H1 (cell line): ENCODE results near the gene MAP3K14. TPM values are rescaled to one million over a fixed set of nuclear protein-coding genes. Genes with fewer than 3 reads are reported as not detected.

ENCODE experiments used
- BRCA1 ChIP-seq: IDR thresholded peaks from 2 replicates; pipeline ENCODE4 v1.6.1; 2012; ENCODE audit warnings: low read depth, low read length, improper control_type of control experiment
- CEBPB ChIP-seq: IDR thresholded peaks from 2 replicates; pipeline ENCODE4 v1.6.1; 2012; ENCODE audit warnings: low read depth, low read length
- CHD7 ChIP-seq: fragments of 300-600 bp; sonication (generic); IDR thresholded peaks from 2 replicates; pipeline ENCODE4 v1.7.1; 2012; ENCODE audit warnings: low read length, moderate library complexity, mild to moderate bottlenecking, inconsistent platforms; ENCODE audit not compliant: insufficient replicate concordance
- CREB1 ChIP-seq: IDR thresholded peaks from 2 replicates; pipeline ENCODE4 v1.6.1; 2012; ENCODE audit warnings: inconsistent platforms
- EGR1 ChIP-seq: IDR thresholded peaks from 2 replicates; pipeline ENCODE4 v1.6.1; 2011; ENCODE audit warnings: low read depth, low read length, borderline replicate concordance
- HDAC2 ChIP-seq, 2 experiments: fragments of 300-600 bp in 1 of 2; sonication (generic) in 1 of 2; IDR thresholded peaks; 2 replicates each; pipeline ENCODE4 v1.6.1; 2011 to 2012; ENCODE audit warnings: low read depth in 2 of 2, low read length in 2 of 2, mild to moderate bottlenecking in 2 of 2, moderate library complexity in 2 of 2, borderline replicate concordance in 1 of 2, inconsistent platforms in 1 of 2
- MAFK ChIP-seq: IDR thresholded peaks from 2 replicates; pipeline ENCODE4 v1.6.1; 2012; ENCODE audit warnings: low read depth, mild to moderate bottlenecking, improper control_type of control experiment, low read length
- POLR2A ChIP-seq, 2 experiments: IDR thresholded peaks; 1 replicate in 1 of 2; 2 replicates in 1 of 2; pipeline ENCODE4 v1.6.1; 2011; ENCODE audit warnings: low read depth in 2 of 2, low read length in 2 of 2, mild to moderate bottlenecking in 2 of 2; ENCODE audit errors: control extremely low read depth in 1 of 2
- polyA plus RNA-seq, 7 experiments: library from polyadenylated mRNA; depleted of rRNA in 3 of 7; stranded (reverse) in 5 of 7; unstranded in 2 of 7; fragments of >200 nt in 5 of 7; fragments of 200-250 nt in 2 of 7; gene quantifications; 1 replicate in 5 of 7; 2 replicates in 1 of 7; 4 replicates in 1 of 7; pipeline versions ENCODE4 v1.2.1 to v1.2.3, GENCODE V29; 2011 to 2013; ENCODE audit warnings: missing spikeins in 2 of 7, mixed read lengths in 2 of 7
- total RNA-seq: library from RNA; stranded (reverse); fragmentation: NEBNext Ultra II Directional; extraction: Animal tissue kit (Norgen Biotek cat#: 25700); gene quantifications from 2 replicates; pipeline ENCODE4 v1.2.1, GENCODE V29; 2021

The MAP3K14 gene
- total and polyA plus RNA-seq, 2 of the 8 experiments (the other 6 are each of a cell fraction or from before 2014, with no cell fraction given), result 5.2 to 6.1 TPM

GRCh38 chr17:45274033-45274432 is 42.8 kb downstream of the MAP3K14 start (continued):
- no peak for TF ChIP-seq EGR1
- no peak for TF ChIP-seq CHD7
- TF ChIP-seq CREB1, result no peak
- no peak for TF ChIP-seq BRCA1
- TF ChIP-seq CEBPB, result no peak
- no peak for TF ChIP-seq POLR2A (IDR thresholded peaks at IDR 0.05; ENCODE audit: control extremely low read depth in 1 of 2, low read depth in 2 of 2, low read length in 2 of 2)
- no peak for TF ChIP-seq HDAC2 (IDR thresholded peaks at IDR 0.05; ENCODE audit: borderline replicate concordance in 1 of 2, low read depth in 2 of 2, low read length in 2 of 2)
- no peak for TF ChIP-seq MAFK
